ENCODE results near the gene PKN1. TPM values are rescaled to one million over a fixed set of nuclear protein-coding genes. Genes with fewer than 3 reads are reported as not detected.

Gene PKN1
- total and polyA plus RNA-seq, 9 of the 15 experiments (the other 6 are each of a cell fraction or from before 2014, with no cell fraction given), result 0.30 to 228 (median 77.5) TPM

DNA sequence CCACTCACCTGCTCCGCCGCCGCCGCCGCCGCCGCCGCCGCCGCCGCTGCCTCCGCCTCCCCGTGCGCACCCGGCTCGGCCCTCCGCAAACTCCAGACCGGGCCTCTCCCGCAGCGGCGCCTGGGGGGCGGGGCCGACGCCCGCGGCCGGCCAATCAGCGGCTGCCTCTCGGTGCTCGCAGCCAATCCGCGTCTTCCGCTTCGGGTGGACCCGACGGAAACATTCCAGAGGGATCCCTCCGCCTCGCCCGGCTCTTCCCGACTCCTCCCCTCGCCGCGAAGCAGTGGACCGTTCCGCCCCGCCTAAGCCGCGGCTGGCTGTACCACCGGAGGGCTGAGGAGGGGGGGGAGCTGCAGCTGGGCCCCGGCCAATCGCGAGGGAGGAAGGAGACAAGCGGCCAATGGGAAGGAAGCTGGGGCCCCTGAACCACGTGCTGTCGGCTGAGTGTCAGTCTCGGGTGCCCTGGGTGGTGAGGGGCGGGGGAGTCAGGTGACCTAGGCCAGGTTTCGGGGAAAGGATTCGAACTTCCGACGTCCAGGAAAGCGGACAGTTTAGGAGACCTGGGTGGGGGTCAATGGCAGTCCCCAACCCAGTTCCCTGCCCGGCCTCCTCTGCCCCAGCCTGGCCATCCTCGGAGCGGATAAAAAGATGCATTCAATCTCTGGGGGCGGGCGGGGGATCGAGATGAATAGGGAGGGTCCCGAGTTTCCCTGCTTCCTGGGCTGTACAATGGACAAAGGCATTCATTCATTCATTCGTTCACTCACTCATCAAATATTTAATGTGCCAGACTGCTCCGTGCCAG is 63.1 kb downstream of the PKN1 start, which contains the start of gene GIPC1 (continued):
- TF ChIP-seq RCOR1 (IDR thresholded peaks at IDR 0.05; ENCODE audit: borderline replicate concordance in 1 of 2, low read depth in 2 of 2, low read length in 2 of 2) (peak in 1 of 2 experiments; percentile 64; a peak in 1 of 4 replicates), PML (IDR thresholded peaks at IDR 0.05; ENCODE audit: low read length) (no peak), ZNF76 (CRISPR knock-in tag; IDR thresholded peaks at IDR 0.05; ENCODE audit: borderline replicate concordance) (no peak), E2F3 (CRISPR knock-in tag; IDR thresholded peaks at IDR 0.05) (0 out of 2 replicates have a peak, but pooled peaks have one; percentile 46), CCNT2 (IDR thresholded peaks at IDR 0.05; ENCODE audit: borderline replicate concordance, extremely low read depth, insufficient read length, low read depth, low read length) (peak; percentile 65), KLF10 (CRISPR knock-in tag; IDR thresholded peaks at IDR 0.05) (no peak), NFIC (IDR thresholded peaks at IDR 0.05) (peak; percentile 87), BHLHE40 (IDR thresholded peaks at IDR 0.05; ENCODE audit: low read length) (peak; percentile 96), ZBTB5 (IDR thresholded peaks at IDR 0.05) (peak; percentile 99), PHB2 (IDR thresholded peaks at IDR 0.05; ENCODE audit: low read depth) (no peak), ETS2 (tag; IDR thresholded peaks at IDR 0.05; ENCODE audit: borderline replicate concordance, poor library complexity, severe bottlenecking) (no peak), KAT7 (CRISPR knock-in tag; IDR thresholded peaks at IDR 0.05; ENCODE audit: borderline replicate concordance) (peak; percentile 74; the same call in 1 of the 2 replicates), SP1 (CRISPR knock-in tag; IDR thresholded peaks at IDR 0.05) (peak; percentile 95), ZBTB7A (IDR thresholded peaks at IDR 0.05; ENCODE audit: borderline replicate concordance, control insufficient read depth, low read depth, low read length) (0 out of 2 replicates have a peak, but pooled peaks have one; percentile 47), ESRRA (IDR thresholded peaks at IDR 0.05; ENCODE audit: borderline replicate concordance, low read depth) (peak; percentile 62), ZNF639 (CRISPR knock-in tag; conservative IDR thresholded peaks at IDR 0.05 in 1 of 2, IDR thresholded peaks at IDR 0.05 in 1 of 2) (peak in 1 of 2 experiments; percentile 83; a peak in 1 of 4 replicates)
- TF ChIP-seq, protein P1, sequence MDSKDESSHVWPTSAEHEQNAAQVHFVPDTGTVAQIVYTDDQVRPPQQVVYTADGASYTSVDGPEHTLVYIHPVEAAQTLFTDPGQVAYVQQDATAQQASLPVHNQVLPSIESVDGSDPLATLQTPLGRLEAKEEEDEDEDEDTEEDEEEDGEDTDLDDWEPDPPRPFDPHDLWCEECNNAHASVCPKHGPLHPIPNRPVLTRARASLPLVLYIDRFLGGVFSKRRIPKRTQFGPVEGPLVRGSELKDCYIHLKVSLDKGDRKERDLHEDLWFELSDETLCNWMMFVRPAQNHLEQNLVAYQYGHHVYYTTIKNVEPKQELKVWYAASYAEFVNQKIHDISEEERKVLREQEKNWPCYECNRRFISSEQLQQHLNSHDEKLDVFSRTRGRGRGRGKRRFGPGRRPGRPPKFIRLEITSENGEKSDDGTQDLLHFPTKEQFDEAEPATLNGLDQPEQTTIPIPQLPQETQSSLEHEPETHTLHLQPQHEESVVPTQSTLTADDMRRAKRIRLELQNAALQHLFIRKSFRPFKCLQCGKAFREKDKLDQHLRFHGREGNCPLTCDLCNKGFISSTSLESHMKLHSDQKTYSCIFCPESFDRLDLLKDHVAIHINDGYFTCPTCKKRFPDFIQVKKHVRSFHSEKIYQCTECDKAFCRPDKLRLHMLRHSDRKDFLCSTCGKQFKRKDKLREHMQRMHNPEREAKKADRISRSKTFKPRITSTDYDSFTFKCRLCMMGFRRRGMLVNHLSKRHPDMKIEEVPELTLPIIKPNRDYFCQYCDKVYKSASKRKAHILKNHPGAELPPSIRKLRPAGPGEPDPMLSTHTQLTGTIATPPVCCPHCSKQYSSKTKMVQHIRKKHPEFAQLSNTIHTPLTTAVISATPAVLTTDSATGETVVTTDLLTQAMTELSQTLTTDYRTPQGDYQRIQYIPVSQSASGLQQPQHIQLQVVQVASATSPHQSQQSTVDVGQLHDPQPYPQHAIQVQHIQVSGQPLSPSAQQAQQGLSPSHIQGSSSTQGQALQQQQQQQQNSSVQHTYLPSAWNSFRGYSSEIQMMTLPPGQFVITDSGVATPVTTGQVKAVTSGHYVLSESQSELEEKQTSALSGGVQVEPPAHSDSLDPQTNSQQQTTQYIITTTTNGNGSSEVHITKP (IDR thresholded peaks at IDR 0.05; ENCODE audit: partially characterized antibody), result peak; percentile 99
- TF ChIP-seq, protein P2, sequence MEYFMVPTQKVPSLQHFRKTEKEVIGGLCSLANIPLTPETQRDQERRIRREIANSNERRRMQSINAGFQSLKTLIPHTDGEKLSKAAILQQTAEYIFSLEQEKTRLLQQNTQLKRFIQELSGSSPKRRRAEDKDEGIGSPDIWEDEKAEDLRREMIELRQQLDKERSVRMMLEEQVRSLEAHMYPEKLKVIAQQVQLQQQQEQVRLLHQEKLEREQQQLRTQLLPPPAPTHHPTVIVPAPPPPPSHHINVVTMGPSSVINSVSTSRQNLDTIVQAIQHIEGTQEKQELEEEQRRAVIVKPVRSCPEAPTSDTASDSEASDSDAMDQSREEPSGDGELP (CRISPR knock-in tag; IDR thresholded peaks at IDR 0.05; ENCODE audit: borderline replicate concordance), result peak; percentile 98
